GM12878 (cell line): ENCODE results near the gene LRRK1. TPM values are rescaled to one million over a fixed set of nuclear protein-coding genes. Genes with fewer than 3 reads are reported as not detected.

Source experiments
- BRCA1 ChIP-seq: IDR thresholded peaks from 2 replicates; pipeline ENCODE4 v1.6.1; 2011; ENCODE audit warnings: low read depth, low read length, improper control_type of control experiment
- EP300 ChIP-seq, 2 experiments: fragments of 150-350 bp in 1 of 2; IDR thresholded peaks; 2 replicates each; pipeline ENCODE4 v1.6.1; 2011 to 2012; ENCODE audit warnings: low read depth in 2 of 2, low read length in 2 of 2, borderline replicate concordance in 1 of 2, improper control_type of control experiment in 1 of 2, inconsistent platforms in 1 of 2; ENCODE audit not compliant: control insufficient read depth in 1 of 2
- REST ChIP-seq: IDR thresholded peaks from 2 replicates; pipeline ENCODE4 v1.6.1; 2012; ENCODE audit warnings: mild to moderate bottlenecking, low read depth, low read length
- ZNF217 ChIP-seq: fragments of 450-650 bp; IDR thresholded peaks from 2 replicates; pipeline ENCODE4 v1.6.1; 2017; ENCODE audit warnings: antibody characterized with exemption, mild to moderate bottlenecking
- polyA plus RNA-seq, 11 experiments: library from polyadenylated mRNA; depleted of rRNA in 4 of 11; unstranded in 6 of 11; stranded (reverse) in 5 of 11; fragments of >200 nt; fragmentation: Nextera tagmentation in 4 of 11; fragmentation: Illumina TruSeq in 1 of 11; extraction: Ambion mirVana in 4 of 11; extraction: Trizol in 1 of 11; gene quantifications; 1 replicate in 1 of 11; 2 replicates in 10 of 11; pipeline versions ENCODE4 v1.2.1 to v1.2.3, GENCODE V29; 2011 to 2016; ENCODE audit warnings: inconsistent platforms in 2 of 11, missing spikeins in 2 of 11, low read depth in 1 of 11
- total RNA-seq, 4 experiments: library from RNA; depleted of rRNA in 3 of 4; stranded (reverse); fragments of >200 nt in 3 of 4; fragmentation: Illumina TruSeq in 1 of 4; extraction: Trizol in 1 of 4; gene quantifications; 2 replicates each; pipeline versions ENCODE4 v1.2.1 to v1.2.3, GENCODE V29; 2013 to 2021
- TF ChIP-seq, protein P1 (sequence below): fragments of 450-650 bp; formaldehyde crosslinking; IDR thresholded peaks from 2 replicates; pipeline ENCODE4 v1.4.0; 2022; ENCODE audit warnings: mild to moderate bottlenecking, moderate library complexity

Gene LRRK1
- total and polyA plus RNA-seq, 10 of the 15 experiments (the other 5 are each of a cell fraction or from before 2014, with no cell fraction given): 2.2 to 58.3 (median 17.9) TPM

DNA sequence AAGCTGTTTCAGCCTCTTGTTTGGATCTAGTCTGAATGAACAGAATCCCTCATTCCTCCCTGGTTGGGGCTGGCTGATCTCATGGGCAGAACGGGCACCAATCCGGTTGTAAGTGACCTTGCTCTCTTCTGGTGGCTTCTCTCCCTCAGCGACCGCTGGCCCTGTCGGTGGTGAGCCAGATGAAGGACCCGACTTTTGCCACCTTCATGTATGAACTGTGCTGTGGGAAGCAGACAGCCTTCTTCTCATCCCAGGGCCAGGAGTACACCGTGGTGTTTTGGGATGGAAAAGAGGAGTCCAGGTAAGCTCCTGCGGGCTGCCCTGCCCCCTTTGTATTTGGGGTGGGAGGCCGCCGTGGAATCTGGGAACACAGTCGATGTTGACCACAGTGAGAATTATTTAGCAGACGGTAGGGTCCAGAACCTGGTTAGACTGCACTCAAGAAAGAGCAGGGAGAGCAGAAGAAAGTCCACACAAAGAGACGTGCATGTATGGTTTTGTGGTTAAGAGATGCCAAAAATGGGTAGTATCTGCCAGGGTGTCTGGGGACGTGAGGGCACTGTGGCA, 138.8 kb downstream of the LRRK1 start (continued):
- no peak for TF ChIP-seq REST
- TF ChIP-seq ZNF217: no peak
- TF ChIP-seq, protein P1, sequence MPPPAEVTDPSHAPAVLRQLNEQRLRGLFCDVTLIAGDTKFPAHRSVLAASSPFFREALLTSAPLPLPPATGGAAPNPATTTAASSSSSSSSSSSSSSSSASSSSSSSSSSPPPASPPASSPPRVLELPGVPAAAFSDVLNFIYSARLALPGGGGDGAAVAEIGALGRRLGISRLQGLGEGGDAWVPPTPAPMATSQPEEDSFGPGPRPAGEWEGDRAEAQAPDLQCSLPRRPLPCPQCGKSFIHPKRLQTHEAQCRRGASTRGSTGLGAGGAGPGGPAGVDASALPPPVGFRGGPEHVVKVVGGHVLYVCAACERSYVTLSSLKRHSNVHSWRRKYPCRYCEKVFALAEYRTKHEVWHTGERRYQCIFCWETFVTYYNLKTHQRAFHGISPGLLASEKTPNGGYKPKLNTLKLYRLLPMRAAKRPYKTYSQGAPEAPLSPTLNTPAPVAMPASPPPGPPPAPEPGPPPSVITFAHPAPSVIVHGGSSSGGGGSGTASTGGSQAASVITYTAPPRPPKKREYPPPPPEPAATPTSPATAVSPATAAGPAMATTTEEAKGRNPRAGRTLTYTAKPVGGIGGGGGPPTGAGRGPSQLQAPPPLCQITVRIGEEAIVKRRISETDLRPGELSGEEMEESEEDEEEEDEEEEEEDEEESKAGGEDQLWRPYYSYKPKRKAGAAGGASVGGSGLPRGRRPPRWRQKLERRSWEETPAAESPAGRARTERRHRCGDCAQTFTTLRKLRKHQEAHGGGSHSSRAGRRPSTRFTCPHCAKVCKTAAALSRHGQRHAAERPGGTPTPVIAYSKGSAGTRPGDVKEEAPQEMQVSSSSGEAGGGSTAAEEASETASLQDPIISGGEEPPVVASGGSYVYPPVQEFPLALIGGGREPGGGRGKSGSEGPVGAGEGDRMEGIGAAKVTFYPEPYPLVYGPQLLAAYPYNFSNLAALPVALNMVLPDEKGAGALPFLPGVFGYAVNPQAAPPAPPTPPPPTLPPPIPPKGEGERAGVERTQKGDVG: no peak
- no peak for TF ChIP-seq BRCA1
- no peak for TF ChIP-seq EP300 (IDR thresholded peaks at IDR 0.05; ENCODE audit: borderline replicate concordance in 1 of 2, control insufficient read depth in 1 of 2, low read depth in 2 of 2, low read length in 2 of 2)
